ENCODE results near the gene CYP3A5. TPM values are rescaled to one million over a fixed set of nuclear protein-coding genes. Genes with fewer than 3 reads are reported as not detected.

The CYP3A5 gene
- total and polyA plus RNA-seq, 9 of the 15 experiments (the other 6 are each of a cell fraction or from before 2014, with no cell fraction given) = 0.73 to 2.8 (median 1.5) TPM

DNA sequence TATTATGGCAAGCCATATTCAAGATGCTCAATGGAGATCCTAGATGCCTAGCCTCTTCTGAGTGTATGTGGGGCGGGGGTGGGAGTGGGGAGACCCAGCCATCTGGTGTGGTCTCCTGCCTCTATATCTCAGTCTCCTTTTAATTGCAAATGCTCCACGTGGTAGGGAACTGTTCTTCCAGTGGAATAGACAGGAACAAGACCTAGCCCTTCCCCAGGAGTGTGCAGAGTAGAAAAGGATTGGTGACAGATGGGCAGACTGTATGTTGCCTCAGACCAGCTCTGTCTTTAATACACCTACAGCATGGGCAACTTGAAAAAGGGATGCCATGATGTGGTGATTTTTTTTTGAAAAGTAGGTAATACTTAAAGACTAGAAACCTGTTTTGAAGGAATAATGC lies 12.6 kb downstream of the CYP3A5 start:
- Histone ChIP-seq H3K4me3 (no peak overlapping the region), H3K27ac (ENCODE audit: extremely low read depth, low read depth, low read length) (no peak overlapping the region), H3K4me1 (replicated peaks in 1 of 2; ENCODE audit: control insufficient read depth in 2 of 2, insufficient read depth in 2 of 2, low read length in 2 of 2) (peaks cover 11 to 34% of the 10 kb centered on the region in 2 experiments; a peak in 4 of 5 replicates), H3K27me3 (ENCODE audit: control insufficient read depth in 2 of 2, insufficient read depth in 2 of 2, low read length in 2 of 2) (no peaks in the 10 kb centered on the region), H4K20me1 (replicated peaks; ENCODE audit: control insufficient read depth, insufficient read depth, low read length) (no peaks in the 10 kb centered on the region), H3K4me2 (ENCODE audit: insufficient read depth, low read length) (no peak overlapping the region), H3K9me3 (replicated peaks; ENCODE audit: control insufficient read depth, insufficient read depth, low read depth, low read length) (no peaks in the 10 kb centered on the region), H3K36me3 (ENCODE audit: control insufficient read depth, insufficient read depth, low read length) (no peaks in the 10 kb centered on the region; the same call in 2 of the 3 replicates), H3K79me2 (ENCODE audit: control insufficient read depth, insufficient read depth, low read length) (no peaks in the 10 kb centered on the region), H3K9ac (ENCODE audit: insufficient read depth in 1 of 2, low read depth in 2 of 2, low read length in 2 of 2) (no peak overlapping the region), H3K9me1 (ENCODE audit: control insufficient read depth, insufficient read depth, low read length) (peaks cover 4% of the 10 kb centered on the region), H2AFZ (ENCODE audit: low read depth, low read length) (no peak overlapping the region)
- in situ Hi-C loops (cut with MboI) = no loop called here
- DNase-seq (ENCODE audit: extremely low read depth in 1 of 4, low spot score in 3 of 4) = no peak
- no peak for TF ChIP-seq ZEB2 (IDR thresholded peaks at IDR 0.05)
- TF ChIP-seq, protein P1, sequence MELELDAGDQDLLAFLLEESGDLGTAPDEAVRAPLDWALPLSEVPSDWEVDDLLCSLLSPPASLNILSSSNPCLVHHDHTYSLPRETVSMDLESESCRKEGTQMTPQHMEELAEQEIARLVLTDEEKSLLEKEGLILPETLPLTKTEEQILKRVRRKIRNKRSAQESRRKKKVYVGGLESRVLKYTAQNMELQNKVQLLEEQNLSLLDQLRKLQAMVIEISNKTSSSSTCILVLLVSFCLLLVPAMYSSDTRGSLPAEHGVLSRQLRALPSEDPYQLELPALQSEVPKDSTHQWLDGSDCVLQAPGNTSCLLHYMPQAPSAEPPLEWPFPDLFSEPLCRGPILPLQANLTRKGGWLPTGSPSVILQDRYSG (tag; conservative IDR thresholded peaks at IDR 0.05; ENCODE audit: low read depth) = no peak
- no peak for FAIRE-seq
- intact Hi-C loops (cut with micrococcal nuclease) = no loop called here
- 66% methylated on average over 2 of the region's 2 CpGs for WGBS (ENCODE audit: insufficient coverage, low coverage, missing lambda C conversion rate)
- BruUV-seq (replicated peaks) = no TSS peak
- CTCF ChIA-PET (ENCODE audit: low intra/inter-chr PET ratio) = no interaction called here
- ATAC-seq = no peak
- POLR2A ChIA-PET = interaction anchor here (0.6 to 2.5 kb wide), 2 partner anchors 8 to 719 kb away, joined by 5 to 12 read pairs; no protein-coding TSS in a partner anchor

- Histone ChIP-seq H3K9me1 (ENCODE audit: control insufficient read depth, insufficient read depth, low read length) (peaks cover 4% of the 10 kb centered on the region), H3K27ac (ENCODE audit: extremely low read depth, low read depth, low read length) (peak overlapping the region; percentile 22; the same call in 1 of the 3 replicates), H3K4me3 (no peak overlapping the region), H2AFZ (ENCODE audit: low read depth, low read length) (no peak overlapping the region), H3K4me2 (ENCODE audit: insufficient read depth, low read length) (peak overlapping the region; percentile 36; the same call in 1 of the 2 replicates), H3K4me1 (replicated peaks in 1 of 2; ENCODE audit: control insufficient read depth in 2 of 2, insufficient read depth in 2 of 2, low read length in 2 of 2) (peaks cover 11 to 34% of the 10 kb centered on the region in 2 experiments; a peak in 4 of 5 replicates), H3K9ac (ENCODE audit: insufficient read depth in 1 of 2, low read depth in 2 of 2, low read length in 2 of 2) (no peak overlapping the region; a peak in 1 of 4 replicates), H4K20me1 (replicated peaks; ENCODE audit: control insufficient read depth, insufficient read depth, low read length) (no peaks in the 10 kb centered on the region), H3K79me2 (ENCODE audit: control insufficient read depth, insufficient read depth, low read length) (no peaks in the 10 kb centered on the region), H3K9me3 (replicated peaks; ENCODE audit: control insufficient read depth, insufficient read depth, low read depth, low read length) (no peaks in the 10 kb centered on the region), H3K36me3 (ENCODE audit: control insufficient read depth, insufficient read depth, low read length) (no peaks in the 10 kb centered on the region; the same call in 2 of the 3 replicates), H3K27me3 (ENCODE audit: control insufficient read depth in 2 of 2, insufficient read depth in 2 of 2, low read length in 2 of 2) (no peaks in the 10 kb centered on the region)
- DNase-seq (ENCODE audit: extremely low read depth in 1 of 4, low spot score in 3 of 4) (no peak), ATAC-seq (no peak; the same call in 2 of the 3 replicates), FAIRE-seq (no peak)
- in situ Hi-C loops (cut with MboI) = no loop called here
- intact Hi-C loops (cut with micrococcal nuclease) = no loop called here
- BruUV-seq (replicated peaks) = no TSS peak
- ChIA-PET POLR2A (interaction anchor here (1.0 to 2.5 kb wide), 4 partner anchors 9 to 167 kb away, joined by 3 to 12 read pairs (median 5); partner anchors contain the start of gene CYP3A5), CTCF (ENCODE audit: low intra/inter-chr PET ratio) (no interaction called here)
- WGBS (ENCODE audit: insufficient coverage, low coverage, missing lambda C conversion rate) = 0% methylated on average over 1 of the region's 1 CpG
- TF ChIP-seq ZNF217 (CRISPR knock-in tag; IDR thresholded peaks at IDR 0.05) (no peak), ARID4B (CRISPR knock-in tag; IDR thresholded peaks at IDR 0.05) (no peak)
- TF ChIP-seq, protein P2, sequence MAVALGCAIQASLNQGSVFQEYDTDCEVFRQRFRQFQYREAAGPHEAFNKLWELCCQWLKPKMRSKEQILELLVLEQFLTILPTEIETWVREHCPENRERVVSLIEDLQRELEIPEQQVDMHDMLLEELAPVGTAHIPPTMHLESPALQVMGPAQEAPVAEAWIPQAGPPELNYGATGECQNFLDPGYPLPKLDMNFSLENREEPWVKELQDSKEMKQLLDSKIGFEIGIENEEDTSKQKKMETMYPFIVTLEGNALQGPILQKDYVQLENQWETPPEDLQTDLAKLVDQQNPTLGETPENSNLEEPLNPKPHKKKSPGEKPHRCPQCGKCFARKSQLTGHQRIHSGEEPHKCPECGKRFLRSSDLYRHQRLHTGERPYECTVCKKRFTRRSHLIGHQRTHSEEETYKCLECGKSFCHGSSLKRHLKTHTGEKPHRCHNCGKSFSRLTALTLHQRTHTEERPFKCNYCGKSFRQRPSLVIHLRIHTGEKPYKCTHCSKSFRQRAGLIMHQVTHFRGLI (CRISPR knock-in tag; IDR thresholded peaks at IDR 0.05) = 0 out of 2 replicates have a peak, but pooled peaks have one; percentile 9
Measured at GRCh38 chr7:99666013-99666395, 13.8 kb downstream of the CYP3A5 start.

Measured in K562 (cell line).